GM19468 (cell line): ENCODE data around the gene PCDH9.

Experiments used
- ATAC-seq: cut with Tn5 transposase; IDR thresholded peaks from one replicate; pipeline ENCODE4 v1.9.1; 2021; ENCODE audit warnings: mild to moderate bottlenecking, moderate library complexity, moderate number of reproducible peaks; ENCODE audit not compliant: unreplicated experiment; ENCODE audit errors: extremely low read depth

The PCDH9 gene

DNA sequence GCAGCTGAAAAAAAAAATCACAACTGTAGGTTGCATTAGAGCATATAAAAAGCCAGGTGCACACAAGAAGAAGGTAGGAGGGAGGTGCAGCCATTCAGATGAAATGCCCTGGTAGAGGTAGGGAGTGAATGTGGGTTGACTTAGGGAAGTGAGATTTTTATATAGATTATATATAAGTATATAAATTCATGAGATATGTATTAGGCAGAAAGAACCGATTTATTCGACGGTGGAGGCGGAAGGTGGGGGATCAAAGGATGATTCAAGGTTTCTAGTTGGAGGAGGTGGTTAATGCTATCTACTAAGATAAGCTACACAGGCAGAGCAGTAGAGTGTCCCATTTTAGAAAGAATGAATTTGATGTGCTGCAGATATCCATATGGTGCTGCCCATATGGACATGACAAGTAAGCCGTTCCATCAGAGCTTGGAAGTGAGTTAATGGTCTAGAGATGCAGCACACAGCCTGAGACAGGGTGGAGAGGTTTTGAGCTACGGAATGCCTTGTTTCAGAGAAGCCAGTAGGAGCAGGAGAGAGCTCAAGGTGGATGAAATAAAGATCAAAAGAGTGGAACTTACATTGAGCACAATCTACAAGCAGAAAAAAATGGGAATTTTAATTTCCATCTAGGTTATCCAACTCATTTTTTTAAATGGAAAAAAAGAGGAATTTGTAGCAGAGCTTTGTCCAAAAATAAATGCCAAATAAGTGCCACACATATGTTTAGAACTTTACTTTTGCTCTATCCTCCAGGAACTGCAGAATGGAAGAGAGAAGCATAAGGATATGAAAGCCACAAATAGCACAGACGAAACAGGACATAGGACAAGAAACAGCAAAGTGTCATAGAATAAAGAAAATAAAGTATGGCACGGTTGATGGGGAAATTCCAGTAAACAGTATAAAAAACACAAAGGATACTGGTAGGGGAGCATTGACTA, 177.3 kb downstream of the PCDH9 start:
- no peak for ATAC-seq

DNA sequence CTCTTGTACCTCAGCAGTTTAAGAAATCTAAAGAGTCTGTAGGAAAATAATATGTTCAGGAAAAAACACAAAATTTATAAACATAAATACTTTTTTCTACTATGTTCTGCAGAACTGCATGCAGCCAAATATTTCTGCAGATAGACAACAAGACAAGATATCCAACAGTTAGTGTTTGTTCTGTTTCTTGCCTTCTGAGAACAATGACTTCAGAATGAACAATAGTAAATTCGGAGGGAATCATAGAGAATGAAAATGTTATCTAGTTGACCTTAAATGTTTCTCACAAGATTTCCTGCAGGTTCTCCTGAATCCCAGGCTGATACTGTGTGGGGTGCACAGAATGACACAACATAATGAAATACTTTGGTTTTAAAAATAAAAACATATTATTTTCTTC, 180.4 kb downstream of the PCDH9 start:
- ATAC-seq = no peak

DNA sequence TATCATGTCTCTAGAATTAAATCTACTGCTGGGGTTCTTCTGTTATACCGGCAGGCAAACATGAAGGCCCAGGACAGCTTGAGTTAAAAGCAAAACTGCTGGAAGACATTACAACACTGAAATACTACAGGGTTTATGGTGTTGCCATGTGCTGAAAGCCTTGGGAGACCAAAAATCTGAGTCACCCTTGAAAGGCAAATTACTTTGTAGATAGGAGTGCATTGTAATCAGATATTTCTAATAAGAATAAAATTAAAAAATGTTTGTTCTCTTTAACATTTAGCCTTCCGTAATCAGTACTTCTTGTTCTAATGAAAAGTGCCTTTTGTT, 181.3 kb downstream of the PCDH9 start:
- ATAC-seq = no peak

DNA sequence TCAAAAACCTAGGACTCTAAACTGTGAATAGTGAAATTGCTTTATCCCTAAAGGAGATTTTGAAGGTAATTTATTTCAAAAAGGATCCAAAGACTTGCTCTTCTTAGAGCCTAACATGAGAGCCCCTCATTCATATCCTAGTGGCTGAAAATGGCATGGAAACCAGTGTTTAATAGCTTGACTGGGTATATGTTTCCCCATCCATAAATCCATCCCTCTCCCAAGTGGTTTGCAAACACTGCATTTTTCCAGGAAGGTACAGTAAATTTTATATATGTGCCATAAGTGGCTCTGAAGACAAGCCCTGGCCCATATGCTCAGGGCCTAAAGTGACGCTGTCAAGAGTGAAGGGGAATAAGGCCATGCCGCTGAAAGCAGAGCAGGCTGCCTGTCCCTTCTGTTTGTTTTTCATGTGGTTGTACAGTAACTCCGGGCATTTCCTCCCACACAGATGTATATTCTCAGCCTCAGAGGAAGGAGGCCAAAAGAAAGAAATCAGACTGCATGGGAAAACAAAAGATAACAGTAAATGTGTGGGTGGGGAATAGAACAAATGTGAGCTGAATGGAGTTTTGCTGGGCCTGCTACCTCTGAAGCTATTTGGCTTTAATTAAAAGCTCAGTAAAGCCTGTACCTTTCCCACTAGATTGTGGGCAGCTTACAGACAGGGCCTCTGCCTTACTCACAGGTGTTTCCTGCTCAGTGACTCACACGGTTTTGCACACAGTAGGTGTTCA, 181.9 kb downstream of the PCDH9 start:
- peak; percentile 62 for ATAC-seq

DNA sequence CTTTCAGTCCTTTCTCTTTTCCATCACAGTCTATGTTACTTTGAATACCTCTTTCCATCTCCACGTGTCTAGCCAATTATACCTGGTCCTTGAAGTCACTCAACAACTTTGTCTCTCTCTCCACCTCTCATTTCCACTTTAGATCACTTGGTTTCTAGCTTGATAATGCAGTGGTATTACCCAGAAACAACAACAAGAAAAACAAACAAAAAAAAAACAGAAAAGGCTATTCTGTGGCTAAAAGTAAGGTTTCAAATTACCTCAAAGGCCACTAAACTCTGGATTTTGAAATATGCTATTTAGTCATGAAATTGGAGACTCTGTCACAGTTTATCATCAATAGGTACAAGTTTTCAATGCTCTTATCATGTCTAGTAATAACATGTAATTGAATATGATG, 184.8 kb downstream of the PCDH9 start:
- no peak for ATAC-seq

DNA sequence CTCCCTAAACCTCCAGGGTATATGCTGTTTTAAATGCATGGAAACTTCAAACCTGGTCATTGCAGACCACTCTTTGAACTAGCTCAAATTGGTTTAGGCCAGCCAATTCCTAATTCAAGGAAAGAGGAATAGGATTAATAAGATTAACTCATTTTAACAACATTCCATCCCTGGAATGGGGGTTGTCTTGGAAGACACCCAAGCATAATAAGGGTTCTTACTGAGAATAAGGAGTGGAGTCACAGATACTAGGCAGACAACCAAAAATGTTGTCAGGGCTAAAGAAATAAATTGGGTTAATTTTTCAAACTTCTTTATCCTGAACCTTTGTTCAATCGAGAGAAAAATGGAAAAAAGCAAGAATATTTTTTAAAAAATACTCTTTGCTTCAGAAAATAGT, 186.2 kb downstream of the PCDH9 start:
- no peak for ATAC-seq

DNA sequence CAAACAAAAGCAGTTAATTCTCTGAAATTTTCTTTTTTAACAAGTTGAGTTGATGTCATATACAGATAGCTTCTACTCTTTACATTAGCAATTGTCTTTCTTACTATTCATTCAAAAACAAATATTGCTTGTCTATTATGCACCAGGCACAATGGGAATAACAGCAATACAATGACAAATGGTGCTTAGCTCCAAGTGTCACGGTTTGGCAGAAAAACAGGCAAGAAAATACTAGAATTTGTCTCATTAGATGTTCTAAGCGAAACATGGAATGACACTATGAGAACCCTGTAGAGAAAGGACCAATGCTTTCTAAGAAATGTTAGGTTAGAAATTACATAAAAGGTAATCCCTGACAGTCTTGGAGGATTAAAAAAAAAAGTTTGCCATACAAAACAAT, 187.6 kb downstream of the PCDH9 start:
- no peak for ATAC-seq

DNA sequence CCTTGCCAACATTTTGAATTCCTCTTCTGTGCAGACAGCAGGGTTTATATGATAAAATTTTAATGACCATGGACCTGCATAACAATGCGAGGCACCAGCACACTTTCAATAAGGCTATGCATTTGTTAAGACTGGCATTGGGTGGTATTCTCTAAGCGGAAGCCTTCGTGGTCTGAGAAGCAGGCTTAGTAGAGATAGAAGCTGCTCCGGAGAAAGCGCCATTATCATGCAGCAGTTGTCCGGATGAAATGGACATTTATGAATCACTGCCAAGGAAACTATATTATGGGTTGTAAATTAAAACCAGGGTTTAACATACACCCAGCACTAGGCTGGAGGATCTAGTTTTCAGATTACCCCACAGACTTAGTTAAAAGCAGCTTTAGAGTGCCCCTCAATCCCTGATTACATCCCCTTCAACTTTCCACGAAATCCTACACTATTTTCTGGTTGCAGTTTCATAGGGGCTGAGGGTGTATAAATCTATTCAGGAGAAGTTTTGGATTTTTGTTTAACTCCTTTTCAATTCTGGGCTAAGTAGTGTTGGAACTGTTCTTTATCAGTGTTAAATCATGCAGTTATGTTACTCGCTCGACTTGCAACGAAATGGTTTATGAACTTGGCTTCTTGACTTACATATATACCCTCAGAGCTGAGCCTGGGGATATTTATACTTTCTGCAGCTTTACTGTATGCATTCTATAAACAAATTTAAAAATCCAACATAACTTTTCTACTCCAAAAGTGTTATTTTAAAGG, 193.3 kb downstream of the PCDH9 start:
- ATAC-seq = no peak

DNA sequence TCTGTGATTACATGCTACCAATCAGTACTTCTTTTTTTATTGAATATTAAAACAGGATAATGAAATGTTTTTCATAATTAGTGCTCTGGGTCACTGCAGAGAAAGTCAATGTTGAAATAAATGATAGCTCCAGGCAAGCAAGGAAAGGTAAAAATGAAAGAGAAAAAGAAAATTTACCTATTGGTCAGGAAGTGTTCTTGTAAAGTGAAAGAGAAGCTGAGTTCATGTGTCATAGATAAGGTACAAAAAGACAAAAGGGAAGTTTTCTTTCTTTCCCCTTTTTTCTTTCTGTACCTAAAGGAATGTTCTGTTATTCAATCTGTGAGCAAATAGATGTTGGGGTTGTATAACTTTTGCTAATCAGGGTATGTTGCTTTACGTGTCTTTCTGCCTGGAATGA, 197.0 kb downstream of the PCDH9 start:
- no peak for ATAC-seq

DNA sequence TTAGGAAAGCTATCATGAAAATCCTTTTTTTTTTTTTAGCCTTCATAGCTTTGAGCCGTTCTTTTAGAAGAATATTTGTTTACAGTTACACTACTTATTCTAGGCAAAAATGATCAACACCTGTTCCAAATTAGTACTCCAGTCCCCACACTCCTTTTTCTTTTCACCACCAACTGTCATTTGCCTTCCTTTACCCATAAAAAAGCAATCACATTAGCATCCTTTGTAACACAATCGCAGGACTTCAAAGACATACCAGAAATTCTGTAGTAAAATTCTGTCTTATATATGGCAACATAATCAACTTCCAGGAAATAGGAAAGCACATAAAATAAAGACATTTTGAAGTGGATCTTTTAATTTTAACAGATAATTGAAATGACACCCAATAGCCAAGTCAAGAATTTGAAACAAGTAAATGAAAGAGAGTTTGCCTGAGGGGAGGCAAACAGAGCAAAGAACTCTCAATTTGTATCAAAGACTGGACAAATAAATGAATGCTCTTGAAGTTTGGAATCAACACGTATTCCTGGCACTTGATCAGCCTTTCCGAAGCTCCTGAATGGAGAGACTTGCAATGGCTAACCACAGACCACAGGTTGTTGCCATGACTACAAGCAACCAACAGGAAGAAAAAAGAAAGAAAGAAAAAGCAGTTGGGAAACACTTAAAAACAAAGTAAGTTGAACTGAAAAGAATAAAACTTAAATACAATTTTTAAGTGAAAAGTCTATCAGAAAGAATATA, 206.8 kb downstream of the PCDH9 start:
- ATAC-seq = no peak

DNA sequence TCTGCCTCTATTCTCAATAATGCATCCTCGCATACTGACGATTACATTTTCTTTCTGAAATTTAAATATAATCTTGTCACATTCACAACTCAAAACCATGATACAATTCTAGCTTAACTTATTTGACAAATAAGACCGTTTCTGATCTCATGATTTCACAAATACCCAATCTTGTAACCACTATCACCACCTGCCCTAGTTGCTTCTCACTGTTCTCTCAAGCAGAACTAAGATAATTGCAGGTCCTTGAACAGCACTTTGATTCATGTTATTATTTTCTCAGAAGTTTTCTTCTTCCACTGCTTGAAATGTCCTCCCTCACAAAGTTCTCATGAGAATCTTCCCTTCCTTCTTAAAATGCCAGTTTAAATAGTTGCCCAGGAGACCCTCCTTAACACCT, 211.4 kb downstream of the PCDH9 start:
- no peak for ATAC-seq

DNA sequence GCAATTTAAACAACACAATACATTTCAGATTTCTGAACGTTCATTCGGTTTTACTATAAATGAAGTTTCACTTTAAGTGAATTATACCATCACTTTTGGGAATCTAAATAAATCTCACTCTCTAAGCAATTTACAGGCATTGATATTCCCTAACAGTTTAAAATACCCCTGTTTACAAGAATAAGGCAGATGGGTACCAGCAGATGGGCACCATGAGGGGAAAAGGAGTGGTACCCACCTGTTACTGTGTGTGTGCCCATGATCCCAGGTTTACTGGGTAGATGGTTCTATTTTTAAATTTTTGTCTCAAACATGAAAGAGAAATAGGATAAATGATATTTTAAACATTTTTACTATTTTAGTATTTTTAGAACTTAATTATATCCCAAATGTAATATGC, 212.9 kb downstream of the PCDH9 start:
- no peak for ATAC-seq

DNA sequence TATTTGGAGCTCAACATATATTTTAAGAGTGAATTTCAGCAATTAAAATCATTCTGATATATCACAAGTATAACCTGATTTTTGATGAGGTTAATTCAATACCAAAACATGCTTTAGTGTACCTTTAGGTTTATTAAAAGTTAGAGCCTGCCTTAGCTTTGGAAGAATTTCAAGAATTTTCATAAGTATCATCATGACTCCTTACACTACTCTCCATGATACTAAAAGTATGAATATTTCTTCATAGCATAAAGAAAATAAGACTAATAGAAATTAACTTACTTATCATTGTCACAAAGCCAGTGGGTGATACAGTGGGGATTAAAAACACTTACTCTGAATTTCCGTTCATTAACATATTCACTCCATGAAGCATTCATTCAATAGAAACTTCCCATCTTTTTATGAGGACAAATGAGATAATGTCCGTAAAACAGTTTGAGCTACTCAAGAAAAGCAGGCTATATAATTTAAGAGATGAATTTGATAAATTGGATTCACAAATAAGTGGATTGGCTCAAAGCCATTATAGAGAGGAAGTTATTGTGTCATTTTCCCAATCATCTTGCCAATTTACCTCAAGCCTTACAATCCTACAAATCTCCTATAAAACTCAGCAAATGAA, 214.0 kb downstream of the PCDH9 start:
- no peak for ATAC-seq

DNA sequence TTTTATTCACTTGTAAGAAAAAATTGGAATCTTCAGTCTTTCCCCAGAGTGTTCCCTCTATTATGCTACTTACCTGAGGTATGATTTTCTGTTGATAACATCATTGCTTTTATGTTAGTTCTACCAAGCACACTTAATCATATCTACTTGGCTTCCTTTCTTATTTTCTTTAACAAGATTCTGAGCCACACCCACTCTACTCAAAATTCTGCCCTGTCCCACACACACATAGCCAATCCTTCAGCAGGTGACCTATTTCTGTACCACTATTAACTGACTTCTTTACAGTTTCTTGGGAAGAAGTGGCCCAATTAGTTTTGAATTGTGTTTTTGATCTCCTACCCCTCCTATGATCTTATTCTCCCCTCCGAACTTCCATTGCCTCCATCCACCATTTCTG, 215.7 kb downstream of the PCDH9 start:
- ATAC-seq = no peak

DNA sequence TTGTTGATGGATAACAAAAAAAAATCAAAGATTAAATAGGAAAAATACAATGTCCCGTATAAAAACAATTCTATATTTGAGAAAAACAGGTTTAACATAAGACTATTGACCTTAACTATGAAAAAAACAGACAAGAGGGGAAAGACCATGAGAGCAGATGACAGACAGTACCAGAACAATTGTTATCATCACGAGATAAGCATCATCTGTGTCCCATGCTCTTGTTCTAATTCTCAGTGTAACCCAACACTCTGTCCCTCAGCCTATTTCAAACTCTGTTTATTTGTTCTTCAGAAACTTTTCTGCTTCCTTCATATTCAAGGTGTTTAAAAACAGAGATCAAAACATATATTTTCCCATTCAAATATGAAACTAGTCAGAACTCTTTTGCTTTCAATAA, 216.4 kb downstream of the PCDH9 start:
- ATAC-seq = no peak

DNA sequence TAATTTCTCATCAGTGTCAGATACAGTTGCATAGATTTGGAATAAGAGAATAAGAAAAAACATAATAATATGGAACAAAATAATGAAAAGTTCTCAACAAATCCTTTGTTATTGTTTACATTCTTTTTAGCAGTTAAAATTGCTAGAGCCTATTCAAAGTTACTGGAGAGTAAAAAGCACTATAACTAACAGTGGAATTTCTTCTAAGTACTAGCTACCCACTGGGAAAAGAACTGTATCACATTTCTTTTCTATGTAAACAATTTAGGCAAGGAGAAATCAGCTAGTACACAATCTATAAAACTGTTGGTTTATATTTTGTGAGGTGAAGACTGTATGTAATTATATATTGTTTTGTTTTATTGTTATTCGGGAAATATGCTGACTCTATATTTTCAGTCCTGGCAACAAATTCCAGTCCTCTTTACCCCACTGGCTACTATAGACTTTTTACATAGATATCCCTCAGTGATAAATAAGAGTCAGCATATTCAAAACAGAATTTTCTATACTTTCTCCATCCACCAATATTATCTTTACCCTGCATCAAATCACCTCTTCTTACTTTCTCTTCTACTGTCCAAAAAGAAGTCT, 222.0 kb downstream of the PCDH9 start:
- ATAC-seq = no peak

DNA sequence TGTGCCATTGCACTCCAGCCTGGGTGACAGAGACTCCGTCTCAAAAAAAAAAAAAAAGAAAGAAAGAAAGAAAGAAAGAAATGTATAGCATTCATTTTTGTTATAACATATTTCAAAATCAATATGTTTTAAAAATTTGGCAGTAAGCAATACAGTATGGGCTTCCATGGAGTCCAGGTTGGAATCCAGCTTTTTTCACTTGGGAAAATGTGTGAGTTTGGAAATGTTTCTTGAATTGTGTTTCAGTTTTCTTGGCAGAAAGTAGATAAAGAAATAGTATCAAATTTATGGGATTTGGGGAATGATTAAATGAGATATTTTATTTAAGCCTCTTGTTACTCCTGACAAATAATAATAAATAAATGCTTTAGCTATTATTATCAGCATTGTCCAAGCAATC, 225.6 kb downstream of the PCDH9 start:
- no peak for ATAC-seq

DNA sequence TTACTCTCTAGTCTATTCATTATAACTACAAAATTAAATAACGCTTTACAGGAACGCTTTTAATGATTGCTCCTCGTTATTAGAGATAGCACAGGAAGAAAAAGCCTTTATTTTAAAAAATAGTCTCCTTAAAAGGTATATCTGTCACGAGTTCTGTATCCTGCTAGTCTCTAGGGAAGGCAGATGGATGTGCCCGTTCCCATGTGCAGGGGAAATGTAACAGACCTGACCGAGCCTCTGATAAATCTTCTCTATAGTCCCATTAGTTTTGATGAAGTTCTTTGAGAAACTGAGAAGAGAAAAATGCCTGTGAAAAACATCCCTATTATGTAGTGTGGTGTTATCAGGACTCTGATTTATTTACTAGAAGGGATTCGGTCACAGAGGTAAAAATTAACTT, 226.4 kb downstream of the PCDH9 start:
- ATAC-seq = no peak

DNA sequence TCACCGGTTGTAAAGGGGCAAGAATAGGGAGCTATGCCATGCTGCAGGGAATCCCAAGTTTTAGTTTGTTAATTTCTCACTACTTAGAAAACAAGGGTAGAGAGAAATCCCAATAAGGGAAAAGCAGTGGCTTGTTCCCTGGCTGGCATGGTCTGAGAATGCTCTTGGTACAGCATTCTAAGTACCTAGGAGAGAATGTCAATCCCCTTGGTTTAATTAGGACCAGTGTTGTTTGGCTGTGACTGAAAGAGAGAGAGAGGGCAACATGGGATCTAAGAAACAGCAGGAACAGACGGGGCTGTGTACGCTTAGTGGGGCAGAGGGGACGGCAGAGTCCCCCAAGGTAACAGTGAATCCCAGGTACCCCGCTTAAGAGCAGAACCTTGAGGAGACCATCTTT, 228.8 kb downstream of the PCDH9 start:
- no peak for ATAC-seq

DNA sequence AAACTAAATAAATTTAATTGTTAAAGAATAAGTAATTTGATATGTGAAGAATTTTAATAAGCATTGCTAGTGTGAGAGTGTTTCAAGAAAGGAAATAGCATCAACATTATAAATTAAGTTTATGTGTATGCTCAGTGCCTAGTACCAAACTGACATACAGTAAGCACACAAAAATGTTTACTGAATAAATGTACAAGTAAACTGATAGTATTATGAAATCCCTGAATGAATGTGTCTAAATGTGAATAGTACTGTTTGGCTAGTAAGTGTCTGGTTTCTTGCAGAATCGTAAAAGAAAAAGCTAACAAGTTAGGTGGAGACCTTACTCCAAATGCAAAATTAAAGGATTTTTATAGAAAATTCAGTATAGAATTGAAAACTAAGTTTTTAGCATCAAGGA, 233.6 kb downstream of the PCDH9 start:
- no peak for ATAC-seq
